ENCODE measurements around the gene IL2RG.

Gene IL2RG

DNA sequence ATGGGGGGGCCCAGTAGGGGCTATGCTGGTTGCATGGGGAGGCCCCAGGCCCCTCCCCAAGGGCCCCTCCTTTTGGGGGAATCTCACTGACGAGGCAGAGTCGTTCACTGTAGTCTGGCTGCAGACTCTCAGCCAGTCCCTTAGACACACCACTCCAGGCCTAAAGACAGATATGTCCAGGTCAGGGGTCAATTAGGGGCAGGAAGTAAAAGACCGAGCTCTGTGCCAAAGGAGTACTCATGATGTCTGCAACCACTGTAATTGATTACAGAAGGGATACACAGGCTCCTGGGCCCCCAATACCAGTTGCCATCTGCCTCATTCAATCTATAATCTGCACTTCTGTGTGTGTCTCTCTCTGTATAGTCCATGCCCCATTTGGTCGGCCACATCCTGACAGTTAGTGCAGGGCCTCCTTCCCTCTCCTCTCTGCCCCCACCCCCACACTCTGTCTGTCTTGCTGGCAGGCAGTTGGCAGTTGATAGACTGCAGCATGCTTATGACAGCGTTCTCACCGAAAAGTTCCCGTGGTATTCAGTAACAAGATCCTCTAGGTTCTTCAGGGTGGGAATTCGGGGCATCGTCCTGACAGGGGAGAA, 3.5 kb downstream of the IL2RG start:
- DNase-seq (ENCODE audit: low read depth, low spot score): peak; percentile 61

DNA sequence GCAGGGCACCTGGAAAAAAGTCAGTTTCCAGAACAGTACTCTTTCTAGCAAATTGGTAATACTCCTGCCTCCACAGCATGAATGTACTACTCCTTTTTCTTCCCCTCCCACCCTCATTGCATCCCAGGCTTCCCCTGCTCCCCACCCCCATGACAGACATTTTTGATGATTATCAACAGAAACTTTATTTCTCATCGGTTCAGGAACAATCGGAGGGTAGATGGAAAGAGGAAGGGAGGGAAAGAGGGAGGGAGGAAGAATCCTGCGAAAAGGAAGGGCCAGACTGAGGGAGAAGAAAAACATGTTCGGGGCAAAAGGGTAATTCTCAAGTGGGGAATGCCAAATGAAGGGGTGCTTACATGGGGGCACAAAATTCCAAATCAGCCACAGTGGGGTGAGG, 4.1 kb downstream of the IL2RG start:
- DNase-seq (ENCODE audit: low read depth, low spot score): no peak

DNA sequence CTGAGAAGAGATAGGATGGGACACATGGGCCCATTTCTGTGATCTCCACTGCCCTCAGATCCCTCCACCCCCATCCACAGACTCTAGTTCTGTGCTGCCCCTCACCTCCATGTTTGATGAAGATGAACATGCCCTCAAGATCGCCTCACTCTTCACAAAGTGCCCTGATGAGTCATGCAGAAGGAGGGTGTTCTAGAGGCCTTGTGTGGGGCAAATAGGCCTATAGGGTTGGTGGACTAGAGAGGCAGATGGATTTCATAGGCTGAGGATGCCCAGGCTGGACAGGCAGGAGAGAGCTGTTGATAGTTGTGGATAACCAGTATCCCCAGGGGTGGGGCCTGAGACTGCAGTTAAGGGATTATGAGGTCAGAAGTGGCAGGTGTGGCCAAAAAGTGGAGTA, 5.0 kb downstream of the IL2RG start, which contains the start of gene CXorf65:
Gene CXorf65, minus strand, starts transcription at position 314 of the 400 bp plus-strand sequence. Its CDS starts 184 bp downstream, at position 130.
- DNase-seq (ENCODE audit: low read depth, low spot score): peak; percentile 34

DNA sequence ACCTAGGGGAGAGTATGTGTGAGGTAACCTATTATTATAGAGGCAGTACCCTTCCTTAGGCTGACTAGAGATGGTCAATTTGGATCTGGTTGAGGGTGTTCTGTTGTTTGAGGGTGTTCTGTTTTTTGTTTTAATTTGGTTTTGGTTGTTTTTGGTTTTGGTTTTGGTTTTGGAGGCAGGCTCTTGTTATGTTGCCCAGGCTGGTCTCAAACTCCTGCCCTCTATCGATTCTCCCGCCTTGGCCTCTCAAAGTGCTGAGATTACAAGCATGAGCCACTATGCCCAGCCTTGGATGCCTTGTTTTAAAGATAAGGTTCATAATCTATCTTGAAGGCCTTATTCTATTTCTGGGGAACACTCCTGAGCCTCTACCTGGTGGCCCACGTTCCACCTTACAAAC, 5.7 kb downstream of the IL2RG start:
- no peak for DNase-seq (ENCODE audit: low read depth, low spot score)

DNA sequence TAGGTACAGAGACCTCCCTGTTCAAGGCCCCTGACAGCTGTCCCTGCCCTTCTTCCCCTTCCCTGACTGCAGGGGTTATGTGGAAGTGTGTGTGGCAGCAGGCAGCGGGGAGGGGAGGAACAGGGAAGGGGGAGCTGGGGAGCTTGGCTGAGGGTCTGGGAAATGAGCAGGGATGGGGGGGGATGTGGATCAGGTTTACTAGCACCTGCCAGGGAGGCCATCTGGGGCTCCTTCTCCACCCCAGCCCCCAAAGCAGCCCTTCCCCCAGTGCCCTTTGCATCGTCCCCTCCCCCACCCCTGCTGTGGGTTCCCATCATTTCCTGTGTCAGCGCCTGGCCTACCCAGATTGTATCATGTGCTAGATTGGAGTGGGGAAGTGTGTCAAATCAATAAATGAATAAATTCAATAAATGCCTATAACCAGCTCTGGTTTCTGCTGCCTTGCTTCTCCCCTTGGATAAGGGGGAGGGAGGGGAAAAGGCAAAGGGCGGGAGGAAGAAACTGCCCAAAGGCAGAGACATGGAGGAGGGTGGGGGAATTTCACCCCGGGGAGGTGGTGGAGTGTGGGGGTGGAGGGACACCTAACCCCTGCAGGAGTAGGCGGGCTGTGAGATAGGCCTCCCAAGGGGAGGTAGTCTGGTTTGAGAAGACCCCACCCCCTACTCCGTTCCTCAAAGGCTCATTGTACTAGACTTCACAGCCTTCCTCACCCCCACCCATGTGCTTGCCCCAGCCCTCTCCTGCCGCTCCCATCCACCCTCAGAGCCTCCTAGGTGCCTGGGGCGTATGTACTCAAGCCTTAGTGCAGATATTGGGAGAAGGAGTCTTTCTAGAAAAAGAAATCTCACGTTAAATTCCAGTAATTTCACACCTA, 8.0 kb downstream of the IL2RG start:
- DNase-seq (ENCODE audit: low read depth, low spot score): peak; percentile 93

DNA sequence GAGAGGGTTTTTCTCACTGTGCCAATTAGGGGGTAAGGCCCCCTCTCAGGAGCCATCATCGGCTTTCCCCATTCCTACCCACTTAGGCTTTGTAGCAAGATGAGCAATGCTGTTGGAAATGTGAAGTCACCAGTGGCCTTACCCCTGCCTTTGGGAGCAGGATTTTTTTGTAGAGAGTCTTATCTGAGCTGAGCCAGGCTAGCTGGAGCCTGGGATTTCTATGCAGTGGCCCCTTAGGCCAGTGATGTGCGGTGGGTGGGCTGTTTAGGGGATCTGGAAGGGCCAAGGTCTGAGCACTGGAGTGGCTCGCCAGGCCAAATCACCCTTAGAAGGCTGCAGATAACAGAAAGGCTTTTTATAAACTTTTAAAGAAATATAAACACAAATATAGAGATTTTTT, 9.1 kb downstream of the IL2RG start:
- DNase-seq (ENCODE audit: low read depth, low spot score): peak; percentile 62

DNA sequence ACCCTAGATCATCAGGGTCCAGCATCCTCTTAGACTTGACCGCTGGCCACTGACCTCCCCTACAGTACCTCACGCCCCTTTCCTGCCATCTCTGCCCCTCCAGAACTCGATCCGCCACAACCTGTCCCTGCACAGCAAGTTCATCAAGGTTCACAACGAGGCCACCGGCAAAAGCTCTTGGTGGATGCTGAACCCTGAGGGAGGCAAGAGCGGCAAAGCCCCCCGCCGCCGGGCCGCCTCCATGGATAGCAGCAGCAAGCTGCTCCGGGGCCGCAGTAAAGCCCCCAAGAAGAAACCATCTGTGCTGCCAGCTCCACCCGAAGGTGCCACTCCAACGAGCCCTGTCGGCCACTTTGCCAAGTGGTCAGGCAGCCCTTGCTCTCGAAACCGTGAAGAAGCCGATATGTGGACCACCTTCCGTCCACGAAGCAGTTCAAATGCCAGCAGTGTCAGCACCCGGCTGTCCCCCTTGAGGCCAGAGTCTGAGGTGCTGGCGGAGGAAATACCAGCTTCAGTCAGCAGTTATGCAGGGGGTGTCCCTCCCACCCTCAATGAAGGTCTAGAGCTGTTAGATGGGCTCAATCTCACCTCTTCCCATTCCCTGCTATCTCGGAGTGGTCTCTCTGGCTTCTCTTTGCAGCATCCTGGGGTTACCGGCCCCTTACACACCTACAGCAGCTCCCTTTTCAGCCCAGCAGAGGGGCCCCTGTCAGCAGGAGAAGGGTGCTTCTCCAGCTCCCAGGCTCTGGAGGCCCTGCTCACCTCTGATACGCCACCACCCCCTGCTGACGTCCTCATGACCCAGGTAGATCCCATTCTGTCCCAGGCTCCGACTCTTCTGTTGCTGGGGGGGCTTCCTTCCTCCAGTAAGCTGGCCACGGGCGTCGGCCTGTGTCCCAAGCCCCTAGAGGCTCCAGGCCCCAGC, 10.5 kb downstream of the IL2RG start:
- DNase-seq (ENCODE audit: low read depth, low spot score): peak; percentile 52

DNA sequence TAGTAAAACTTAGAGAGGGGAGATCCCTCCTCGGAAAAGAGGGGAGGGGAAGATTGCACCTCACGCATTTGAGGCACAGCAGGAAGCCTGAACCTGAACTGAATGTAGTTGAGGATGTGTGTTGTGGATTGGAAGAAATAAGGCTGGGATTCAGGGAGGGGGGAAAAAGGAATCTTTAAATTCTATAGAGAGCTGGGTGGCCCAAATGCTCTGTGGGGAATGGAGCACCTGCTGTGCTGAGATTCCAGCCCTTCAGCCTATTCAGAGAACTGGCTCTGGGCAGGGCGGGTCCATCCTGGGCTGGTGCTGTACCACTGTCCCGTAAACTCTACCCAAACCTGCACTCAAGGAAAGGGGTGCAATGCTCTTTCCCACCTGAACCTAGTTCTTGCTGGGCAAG, 11.6 kb downstream of the IL2RG start:
- DNase-seq (ENCODE audit: low read depth, low spot score): peak; percentile 72

DNA sequence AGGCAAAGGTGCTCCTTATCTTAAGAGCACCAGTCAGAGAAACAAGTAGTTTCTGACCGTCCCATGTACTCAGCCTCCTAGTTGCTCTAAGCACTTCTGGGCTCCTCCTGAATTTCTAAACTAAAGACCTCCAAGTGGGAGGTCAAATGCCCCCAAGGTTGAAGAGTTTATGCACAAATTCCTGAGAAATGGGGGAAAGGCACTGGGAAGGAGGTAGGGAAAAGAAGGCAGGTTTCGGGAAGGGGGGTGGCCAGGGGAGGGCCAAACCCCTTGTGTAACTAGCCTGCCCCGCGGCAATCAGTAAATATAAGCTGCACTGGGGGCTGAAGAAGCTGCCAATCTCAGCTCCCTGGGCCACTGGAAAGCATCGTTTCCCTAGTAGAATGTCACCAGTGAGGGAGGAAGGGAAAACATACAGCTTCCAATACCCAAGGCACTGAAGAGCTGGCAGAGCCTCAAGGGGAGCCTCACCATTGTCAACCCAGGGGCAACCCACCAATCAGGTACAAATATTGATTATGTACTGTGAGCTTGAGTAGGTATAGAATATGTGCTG, 12.3 kb downstream of the IL2RG start:
- DNase-seq (ENCODE audit: low read depth, low spot score): peak; percentile 94

DNA sequence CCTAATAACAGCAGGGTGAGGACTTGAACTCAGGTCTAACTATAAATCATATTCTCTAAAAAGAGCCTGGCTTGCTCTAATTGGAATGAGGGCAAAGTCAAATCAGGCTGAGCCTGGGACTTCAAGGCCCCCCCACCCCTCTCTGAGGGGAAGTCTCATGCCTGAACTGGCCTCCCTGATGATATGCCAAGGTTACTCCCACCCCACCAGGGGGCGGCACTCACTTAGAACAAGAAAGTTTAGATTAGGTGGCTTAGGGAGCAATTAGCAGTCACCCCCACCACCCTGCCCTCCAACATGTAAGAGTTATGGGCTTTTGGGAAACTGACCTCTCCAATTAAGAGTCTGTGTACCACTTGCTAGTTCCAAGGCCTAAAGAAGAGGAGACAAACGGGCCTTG, 13.1 kb downstream of the IL2RG start:
- DNase-seq (ENCODE audit: low read depth, low spot score): peak; percentile 50

DNA sequence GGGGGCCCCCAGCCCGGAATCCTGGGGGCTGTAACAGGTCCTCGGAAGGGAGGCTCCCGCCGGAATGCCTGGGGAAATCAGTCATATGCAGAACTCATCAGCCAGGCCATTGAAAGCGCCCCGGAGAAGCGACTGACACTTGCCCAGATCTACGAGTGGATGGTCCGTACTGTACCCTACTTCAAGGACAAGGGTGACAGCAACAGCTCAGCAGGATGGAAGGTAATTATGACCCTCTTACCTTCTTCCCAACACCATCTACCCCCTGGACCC, 14.7 kb downstream of the IL2RG start:
- DNase-seq (ENCODE audit: low read depth, low spot score): no peak

DNA sequence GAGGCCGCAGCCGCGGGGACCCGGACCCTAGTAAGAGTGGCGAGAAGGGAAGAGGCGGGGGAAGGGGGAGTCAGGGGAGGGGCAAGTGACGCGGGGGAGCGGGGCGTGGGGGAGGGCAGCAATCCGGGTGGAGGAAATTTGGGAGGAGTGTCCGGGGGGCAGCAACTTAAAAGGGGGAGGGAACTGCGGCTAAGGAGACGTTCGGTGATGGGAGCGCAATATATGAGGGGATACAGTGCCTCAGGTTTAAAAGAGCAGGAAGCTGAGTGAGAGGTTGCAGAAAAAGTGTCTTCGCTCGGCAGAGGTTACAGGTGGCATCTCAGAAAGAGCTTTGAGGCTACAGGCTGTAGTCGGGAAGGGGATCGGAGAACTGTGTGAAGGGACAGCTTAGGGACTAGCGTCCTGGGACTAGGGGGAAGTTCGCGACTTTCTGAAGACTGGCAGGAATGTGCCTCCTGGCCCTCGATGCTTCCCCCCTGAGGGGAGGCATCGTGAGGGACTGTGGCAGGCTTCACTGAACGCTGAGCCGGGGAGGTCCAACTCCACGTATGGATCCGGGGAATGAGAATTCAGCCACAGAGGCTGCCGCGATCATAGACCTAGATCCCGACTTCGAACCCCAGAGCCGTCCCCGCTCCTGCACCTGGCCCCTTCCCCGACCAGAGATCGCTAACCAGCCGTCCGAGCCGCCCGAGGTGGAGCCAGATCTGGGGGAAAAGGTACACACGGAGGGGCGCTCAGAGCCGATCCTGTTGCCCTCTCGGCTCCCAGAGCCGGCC, 15.2 kb downstream of the IL2RG start:
- peak; percentile 76 for DNase-seq (ENCODE audit: low read depth, low spot score)

DNA sequence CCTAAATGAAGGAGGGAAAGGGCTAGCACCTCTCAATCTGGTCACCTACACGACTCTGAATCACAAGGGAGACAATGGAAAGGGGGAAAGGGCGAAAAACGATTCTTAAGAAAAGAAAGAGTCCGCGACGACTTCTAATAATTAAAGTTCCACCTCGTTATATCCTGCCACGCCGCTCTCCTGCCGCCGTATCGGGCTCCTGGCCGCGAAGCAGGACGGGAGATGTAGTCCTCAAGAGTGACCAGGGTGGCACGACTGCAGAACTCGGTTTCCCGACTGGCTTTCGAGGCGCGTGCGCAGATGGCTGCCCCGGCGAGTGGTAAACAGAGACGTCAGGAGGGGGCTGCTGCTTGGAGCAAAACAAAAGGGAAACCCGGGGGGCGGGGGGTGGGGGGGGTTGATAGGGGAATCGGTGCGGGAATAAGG, 15.8 kb downstream of the IL2RG start, which contains the start of gene FOXO4:
Gene FOXO4, plus strand, starts transcription at position 297 of the 426 bp plus-strand sequence. CDS start 678 bp downstream, outside the sequence.
- peak; percentile 93 for DNase-seq (ENCODE audit: low read depth, low spot score)

DNA sequence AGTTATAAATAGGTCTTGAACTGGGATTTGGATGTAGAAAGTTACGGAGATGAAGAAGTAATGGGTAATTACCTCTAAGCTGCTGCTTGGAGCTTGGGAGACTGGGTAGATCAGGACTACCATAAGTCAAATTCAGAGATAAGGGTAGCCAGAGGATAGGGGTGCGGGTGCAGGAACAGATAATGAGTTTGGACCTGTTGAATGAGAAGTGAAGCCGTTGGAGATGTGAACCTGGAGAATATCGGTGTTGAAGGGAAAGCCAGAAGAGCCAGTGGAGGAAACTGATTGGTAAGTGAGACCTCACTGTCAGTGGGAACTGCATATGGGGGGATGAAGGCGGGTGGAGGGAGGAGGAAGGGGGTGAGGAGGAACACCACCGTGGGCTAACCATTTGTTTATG, 16.3 kb downstream of the IL2RG start:
- DNase-seq (ENCODE audit: low read depth, low spot score): no peak

DNA sequence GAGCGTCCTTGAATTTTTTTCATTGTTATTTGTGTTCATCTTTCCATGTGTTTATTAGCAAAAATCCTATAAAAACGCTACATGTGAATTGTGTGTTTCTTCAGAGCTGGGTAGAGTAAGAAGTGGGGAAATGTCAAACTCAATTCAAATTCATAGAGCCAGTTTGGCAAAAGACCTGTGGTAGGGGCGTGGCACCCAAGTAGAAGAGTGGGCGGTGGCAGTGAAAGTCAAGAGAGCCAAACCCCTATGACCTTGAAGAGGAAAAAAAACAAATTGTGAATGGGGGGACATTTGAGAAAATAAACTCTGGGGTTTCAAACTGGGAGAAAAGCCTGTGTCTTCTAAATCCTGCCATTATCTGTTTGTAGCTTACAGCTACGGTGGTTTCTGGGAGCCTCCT, 20.1 kb downstream of the IL2RG start:
- DNase-seq (ENCODE audit: low read depth, low spot score): no peak

DNA sequence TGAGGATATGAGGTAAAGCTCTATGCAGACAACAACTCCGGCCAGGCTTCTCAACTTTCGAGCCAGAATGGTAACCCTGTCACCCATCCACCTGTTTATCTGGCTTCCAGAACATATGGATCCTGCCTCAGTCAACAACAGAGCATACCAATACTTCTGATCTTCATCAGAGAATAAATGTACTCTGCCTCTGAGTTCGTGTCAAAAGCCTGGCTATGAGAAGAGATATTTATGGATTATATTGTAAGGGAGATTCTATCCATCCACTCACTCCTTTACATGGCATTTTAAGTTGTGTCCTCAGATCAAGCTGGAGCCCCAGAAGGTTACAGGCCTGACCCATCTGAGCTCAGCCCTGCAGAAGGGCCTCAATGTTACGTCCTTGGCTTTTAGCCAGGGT, 25.5 kb downstream of the IL2RG start:
- DNase-seq (ENCODE audit: low read depth, low spot score): no peak

DNA sequence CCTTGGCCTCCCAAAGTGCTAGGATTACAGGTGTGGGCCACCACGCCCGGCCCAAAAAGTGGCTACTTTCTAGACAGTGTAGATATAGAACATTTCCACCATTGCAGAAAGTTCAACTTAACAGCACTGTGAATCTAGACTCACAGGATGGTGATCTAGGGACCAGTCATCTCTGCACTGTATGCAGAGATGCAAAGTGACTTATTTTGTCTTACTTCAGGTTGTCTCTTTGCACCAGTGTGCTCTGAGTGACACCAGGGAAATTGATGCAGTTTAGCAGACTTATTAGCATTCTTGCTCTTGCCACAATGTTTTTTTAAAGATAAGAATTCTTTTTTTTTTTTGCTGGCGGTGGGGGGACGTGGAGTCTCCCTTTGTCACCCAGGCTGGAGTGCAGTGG, 28.6 kb downstream of the IL2RG start:
- DNase-seq (ENCODE audit: low read depth, low spot score): no peak

DNA sequence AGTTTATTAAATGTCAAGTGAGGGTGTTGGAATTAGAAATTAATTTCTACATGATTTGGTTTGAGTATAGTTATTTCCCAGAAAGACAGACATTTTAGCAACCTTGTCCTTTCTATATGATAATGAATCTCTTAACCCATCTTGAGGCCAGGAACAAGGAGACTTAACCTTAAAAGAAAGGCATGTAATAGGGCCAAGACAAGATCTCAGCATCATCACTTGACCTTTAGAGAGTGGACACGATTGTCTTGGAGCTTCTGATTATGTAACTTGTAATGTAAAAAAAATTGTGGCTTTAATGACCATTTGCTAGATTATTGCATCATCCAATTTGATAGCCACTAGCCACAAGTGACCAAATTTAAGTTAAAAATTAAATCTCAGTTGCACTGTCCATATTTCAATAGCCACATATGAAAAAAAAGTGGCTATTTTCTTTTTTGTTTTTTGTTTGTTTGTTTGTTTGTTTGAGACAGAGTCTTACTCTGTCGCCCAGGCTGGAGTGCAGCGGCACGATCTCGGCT, 29.2 kb downstream of the IL2RG start:
- no peak for DNase-seq (ENCODE audit: low read depth, low spot score)

DNA sequence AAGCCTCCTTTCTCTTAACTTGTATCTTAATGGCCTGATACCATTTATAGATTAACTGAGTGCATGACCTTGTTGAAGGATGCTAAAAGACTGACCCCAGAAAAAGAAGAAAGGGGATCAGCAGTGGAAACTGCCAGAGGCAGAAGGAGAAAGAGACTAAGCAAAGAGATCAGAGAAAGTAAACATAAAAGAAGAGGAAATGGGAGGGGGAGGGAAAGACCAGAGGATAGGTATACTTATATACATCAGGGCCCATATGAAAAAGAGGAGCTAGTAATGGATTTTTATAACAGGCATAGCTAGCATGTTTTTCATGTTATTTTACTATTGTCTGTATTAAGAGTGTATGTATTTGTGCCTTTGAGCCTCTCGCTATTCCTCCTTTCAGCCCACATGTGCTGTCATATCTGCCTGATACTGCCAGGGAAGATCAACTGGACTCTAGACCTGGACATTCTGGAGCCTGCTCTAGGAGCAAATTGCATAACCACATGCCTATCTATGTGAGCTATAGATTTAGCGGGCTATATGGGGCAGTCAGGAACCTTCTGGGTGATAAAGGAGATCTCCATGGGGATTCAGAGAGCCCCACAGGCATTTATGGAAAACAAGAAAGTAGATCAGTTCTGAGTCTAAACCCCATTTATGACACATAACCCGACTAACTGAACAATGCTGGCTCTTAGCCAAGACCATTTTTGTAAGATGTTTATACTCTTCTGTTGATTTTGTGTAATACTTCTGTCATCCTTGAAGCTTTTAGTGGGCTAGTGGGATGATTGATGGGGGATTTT, 29.9 kb downstream of the IL2RG start:
- DNase-seq (ENCODE audit: low read depth, low spot score): no peak

DNA sequence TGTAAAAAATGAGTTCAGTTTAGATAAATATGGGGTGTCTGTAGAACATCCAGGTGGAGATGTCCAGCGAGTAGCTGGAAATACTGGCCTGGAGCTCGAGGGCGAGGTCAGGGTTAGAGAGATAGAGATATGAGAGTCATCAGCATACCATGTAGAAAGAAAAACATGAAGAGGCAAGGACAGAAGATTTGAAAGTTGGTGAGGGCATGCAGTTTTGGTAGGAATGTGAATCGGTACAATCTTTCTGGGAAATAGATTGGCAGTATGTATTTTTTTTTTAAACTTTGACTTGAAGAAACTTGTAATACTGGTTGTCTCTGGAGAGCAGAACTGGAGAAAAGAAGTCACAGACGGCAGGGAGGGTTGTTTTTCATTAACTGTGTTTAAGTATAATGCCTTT, 40.8 kb downstream of the IL2RG start:
- DNase-seq (ENCODE audit: low read depth, low spot score): no peak
